ENCODE results near the gene RAD51B. TPM values are rescaled to one million over a fixed set of nuclear protein-coding genes. Genes with fewer than 3 reads are reported as not detected.

Gene RAD51B
- total and polyA plus RNA-seq, 2 of the 13 experiments (the other 11 are each of a cell fraction or from before 2014, with no cell fraction given) = 7.0 to 9.5 TPM

GRCh38 chr14:68349900-68350629 is 530.5 kb downstream of the RAD51B start (continued):
- peak; percentile 55; the same call in 1 of the 2 replicates for TF ChIP-seq ARID4A (CRISPR knock-in tag; IDR thresholded peaks at IDR 0.05; ENCODE audit: borderline replicate concordance)
- TF ChIP-seq BCL6 (CRISPR knock-in tag; IDR thresholded peaks at IDR 0.05) = peak; percentile 99
- 0 out of 2 replicates have a peak, but pooled peaks have one; percentile 32 for TF ChIP-seq ZNF589 (CRISPR knock-in tag; conservative IDR thresholded peaks at IDR 0.05)
- 0 out of 2 replicates have a peak, but pooled peaks have one; percentile 52 for TF ChIP-seq ZFP37 (CRISPR knock-in tag; IDR thresholded peaks at IDR 0.05; ENCODE audit: borderline replicate concordance)
- TF ChIP-seq ZNF274 (CRISPR knock-in tag; IDR thresholded peaks at IDR 0.05) = no peak
- peak; percentile 99 for TF ChIP-seq ZKSCAN8 (CRISPR knock-in tag; IDR thresholded peaks at IDR 0.05; ENCODE audit: borderline replicate concordance)
- peak; percentile 70; the same call in 1 of the 2 replicates for TF ChIP-seq ZNF543 (CRISPR knock-in tag; IDR thresholded peaks at IDR 0.05)
- TF ChIP-seq ZSCAN29 (CRISPR knock-in tag; conservative IDR thresholded peaks at IDR 0.05) = peak; percentile 78
- TF ChIP-seq, protein P1, sequence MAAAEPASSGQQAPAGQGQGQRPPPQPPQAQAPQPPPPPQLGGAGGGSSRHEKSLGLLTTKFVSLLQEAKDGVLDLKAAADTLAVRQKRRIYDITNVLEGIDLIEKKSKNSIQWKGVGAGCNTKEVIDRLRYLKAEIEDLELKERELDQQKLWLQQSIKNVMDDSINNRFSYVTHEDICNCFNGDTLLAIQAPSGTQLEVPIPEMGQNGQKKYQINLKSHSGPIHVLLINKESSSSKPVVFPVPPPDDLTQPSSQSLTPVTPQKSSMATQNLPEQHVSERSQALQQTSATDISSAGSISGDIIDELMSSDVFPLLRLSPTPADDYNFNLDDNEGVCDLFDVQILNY (CRISPR knock-in tag; conservative IDR thresholded peaks at IDR 0.05) = no peak
- peak; percentile 96 for TF ChIP-seq HDAC1 (CRISPR knock-in tag; IDR thresholded peaks at IDR 0.05)
- TF ChIP-seq MED8 (CRISPR knock-in tag; IDR thresholded peaks at IDR 0.05; ENCODE audit: insufficient replicate concordance) = peak; percentile 36
- TF ChIP-seq ZNF282 (IDR thresholded peaks at IDR 0.05; ENCODE audit: partially characterized antibody) = no peak
- no peak for TF ChIP-seq RELA (CRISPR knock-in tag; IDR thresholded peaks at IDR 0.05)
- no peak for TF ChIP-seq SRSF9 (IDR thresholded peaks at IDR 0.05; ENCODE audit: borderline replicate concordance, insufficient read depth, low read depth, low read length, poor library complexity, severe bottlenecking)
- TF ChIP-seq IRX3 (CRISPR knock-in tag; IDR thresholded peaks at IDR 0.05; ENCODE audit: borderline replicate concordance, low read depth) = no peak
- no peak for TF ChIP-seq ZZZ3 (CRISPR knock-in tag; IDR thresholded peaks at IDR 0.05; ENCODE audit: borderline replicate concordance)
- TF ChIP-seq, protein P2, sequence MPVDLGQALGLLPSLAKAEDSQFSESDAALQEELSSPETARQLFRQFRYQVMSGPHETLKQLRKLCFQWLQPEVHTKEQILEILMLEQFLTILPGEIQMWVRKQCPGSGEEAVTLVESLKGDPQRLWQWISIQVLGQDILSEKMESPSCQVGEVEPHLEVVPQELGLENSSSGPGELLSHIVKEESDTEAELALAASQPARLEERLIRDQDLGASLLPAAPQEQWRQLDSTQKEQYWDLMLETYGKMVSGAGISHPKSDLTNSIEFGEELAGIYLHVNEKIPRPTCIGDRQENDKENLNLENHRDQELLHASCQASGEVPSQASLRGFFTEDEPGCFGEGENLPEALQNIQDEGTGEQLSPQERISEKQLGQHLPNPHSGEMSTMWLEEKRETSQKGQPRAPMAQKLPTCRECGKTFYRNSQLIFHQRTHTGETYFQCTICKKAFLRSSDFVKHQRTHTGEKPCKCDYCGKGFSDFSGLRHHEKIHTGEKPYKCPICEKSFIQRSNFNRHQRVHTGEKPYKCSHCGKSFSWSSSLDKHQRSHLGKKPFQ (CRISPR knock-in tag; IDR thresholded peaks at IDR 0.05; ENCODE audit: insufficient replicate concordance) = peak; percentile 15
- TF ChIP-seq CCDC6 (CRISPR knock-in tag; IDR thresholded peaks at IDR 0.05) = peak; percentile 37; the same call in 1 of the 2 replicates
- 0 out of 2 replicates have a peak, but pooled peaks have one; percentile 18 for TF ChIP-seq ZNF709 (CRISPR knock-in tag; IDR thresholded peaks at IDR 0.05)
- peak; percentile 79 for TF ChIP-seq TARDBP (CRISPR knock-in tag; IDR thresholded peaks at IDR 0.05)
- TF ChIP-seq ZSCAN12 (CRISPR knock-in tag; IDR thresholded peaks at IDR 0.05) = peak; percentile 60; the same call in 1 of the 2 replicates
- TF ChIP-seq SPEN (CRISPR knock-in tag; IDR thresholded peaks at IDR 0.05; ENCODE audit: low read depth) = peak; percentile 77; the same call in 1 of the 2 replicates
- TF ChIP-seq ZMYM4 (CRISPR knock-in tag; IDR thresholded peaks at IDR 0.05) = peak; percentile 74; the same call in 1 of the 2 replicates
- TF ChIP-seq POLR2A (IDR thresholded peaks at IDR 0.05; ENCODE audit: insufficient read depth in 1 of 2, low read depth in 2 of 2, low read length in 2 of 2) = no peak

Measured in HepG2 (cell line).